Measurements from ENCODE around the gene CNN1.
A peak's percentile ranks its signal among the peaks of the same experiment; 100 is the strongest.

Gene CNN1
- total RNA-seq = 0 to 1.7 (median 0) reads per million in 17 experiments

- DNase-seq = no peak
These were observed at the start of gene CNN1 for GRCh38 chr19:11538232-11539036. Gene CNN1 (plus strand): TSS chr19:11538851. CDS start chr19:11538928, 77 bp downstream.

DNA sequence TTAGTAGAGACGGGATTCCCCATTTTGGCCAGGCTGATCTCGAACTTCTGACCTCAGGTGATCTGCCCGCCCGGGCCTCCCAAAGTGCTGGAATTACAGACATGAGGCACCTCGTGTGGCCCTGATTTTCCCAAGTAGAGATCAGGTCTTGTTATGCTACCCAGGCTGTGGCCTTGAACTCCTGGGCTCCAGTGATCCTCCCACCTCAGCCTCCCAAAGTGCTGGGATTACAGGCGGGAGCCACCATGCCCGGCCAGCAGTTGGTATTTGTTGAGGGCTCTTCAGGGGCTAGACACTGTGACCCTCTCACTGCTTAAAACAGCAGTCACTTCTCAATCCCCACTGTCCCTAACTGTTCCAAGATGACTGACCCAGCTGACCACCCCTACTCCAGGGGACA is 49.3 kb upstream of the CNN1 start:
- DNase-seq = no peak

DNA sequence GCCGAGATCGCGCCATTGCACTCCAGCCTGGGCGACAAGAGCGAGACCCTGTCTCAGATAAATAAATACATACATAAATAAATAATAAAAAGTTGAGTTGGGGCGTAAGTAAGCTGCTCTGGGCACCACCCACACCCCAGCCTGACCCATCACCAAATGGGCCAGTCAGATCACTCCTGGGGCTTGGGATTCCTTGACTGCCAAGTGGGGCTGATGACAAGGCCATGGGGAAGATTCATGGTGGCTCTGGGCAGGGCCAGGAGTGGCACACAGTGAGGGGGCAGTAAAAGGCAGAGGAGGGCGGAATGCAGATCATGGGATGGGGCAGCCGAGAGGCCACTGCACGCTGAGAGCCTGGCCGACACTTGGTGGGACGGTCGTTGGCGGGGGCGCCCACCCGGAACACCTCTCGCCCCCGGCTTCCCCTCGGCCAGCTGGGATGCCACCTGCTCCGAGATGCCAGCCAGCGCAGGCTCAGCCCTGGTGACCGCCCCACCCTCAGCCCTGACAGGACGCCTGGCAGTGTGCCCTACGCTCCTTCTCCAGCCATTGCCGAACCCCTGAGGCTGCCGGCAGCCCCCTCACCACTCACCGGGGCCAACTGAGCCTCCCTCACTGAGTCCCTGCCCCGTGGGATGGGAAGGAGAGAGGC is 43.9 kb upstream of the CNN1 start:
- DNase-seq = no peak

DNA sequence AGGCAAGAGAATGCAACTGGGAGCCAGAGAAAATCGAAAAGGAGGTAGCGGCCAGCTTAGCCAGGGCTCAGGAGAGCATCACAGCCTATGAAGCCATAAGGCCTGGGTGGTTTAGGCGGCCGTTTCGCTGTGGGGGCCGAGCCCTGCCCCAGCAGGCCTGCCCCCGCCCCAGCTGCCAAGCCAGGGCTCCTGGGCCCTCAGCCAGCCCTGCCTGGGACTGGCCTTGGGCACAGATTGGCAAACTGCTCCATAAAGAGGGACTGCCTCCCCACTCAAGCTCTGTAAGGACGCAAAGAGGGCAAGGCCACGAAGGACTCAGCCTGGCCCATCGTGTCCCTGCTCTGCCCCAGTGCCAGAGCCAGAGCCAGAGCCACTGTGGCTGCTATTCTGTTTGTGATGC is 43.2 kb upstream of the CNN1 start:
- no peak for DNase-seq

DNA sequence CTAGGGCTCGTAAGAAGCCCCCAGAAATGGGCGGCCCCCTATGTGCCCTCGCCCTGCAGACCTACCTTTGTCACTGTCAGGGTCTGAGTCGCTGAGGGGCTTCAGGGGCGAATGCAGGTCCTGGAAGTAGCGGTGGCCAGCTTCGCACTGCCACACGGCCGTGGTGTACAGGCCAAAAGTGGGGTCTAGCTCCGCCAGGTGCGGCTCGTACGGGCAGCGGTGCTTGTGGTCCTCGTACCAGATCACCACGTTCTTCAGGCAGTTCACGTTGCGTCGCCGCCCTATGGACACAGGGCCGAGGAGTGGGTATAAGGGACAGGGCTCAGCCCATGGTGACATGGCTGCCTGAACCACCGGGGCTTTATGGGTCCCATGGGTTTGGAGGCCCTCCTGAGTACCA is 42.8 kb upstream of the CNN1 start:
- no peak for DNase-seq

DNA sequence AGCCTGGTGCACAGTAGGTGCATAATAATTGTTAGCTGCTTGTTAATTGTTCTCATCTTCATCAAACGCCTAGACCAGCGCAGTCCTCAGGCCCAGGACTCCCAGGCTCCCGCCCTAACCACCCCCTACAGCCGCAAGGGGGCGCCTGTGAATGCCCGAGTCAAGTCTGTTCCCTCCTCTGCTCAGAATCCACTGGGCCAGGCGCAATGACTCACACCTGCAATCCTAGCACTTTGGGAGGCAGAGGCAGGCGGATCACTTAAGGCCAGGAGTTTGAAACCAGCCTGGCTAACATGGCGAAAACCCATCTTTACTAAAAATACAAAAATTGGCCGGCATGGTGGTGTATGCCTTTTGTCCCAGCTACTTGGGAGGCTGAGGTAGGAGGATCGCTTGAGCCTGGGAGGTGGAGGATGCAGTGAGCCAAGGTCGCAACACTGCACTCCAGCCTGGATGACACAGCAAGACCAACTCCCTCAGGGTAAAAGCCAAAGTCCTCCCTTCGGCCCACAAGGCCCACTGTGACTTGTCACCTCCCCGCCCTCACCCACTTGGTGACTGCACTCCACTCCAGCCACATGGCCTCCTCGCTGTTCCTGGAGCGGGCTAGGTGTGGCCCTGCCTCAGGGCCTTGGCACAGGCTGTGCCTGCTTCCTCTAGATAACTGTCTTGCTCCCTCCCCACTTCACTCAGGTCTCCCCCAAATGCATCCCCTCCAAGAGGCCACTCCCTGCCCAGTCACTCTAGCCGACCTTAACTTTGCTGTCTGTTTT is 42.1 kb upstream of the CNN1 start:
- DNase-seq = peak; percentile 69 to 83 (median 70)

DNA sequence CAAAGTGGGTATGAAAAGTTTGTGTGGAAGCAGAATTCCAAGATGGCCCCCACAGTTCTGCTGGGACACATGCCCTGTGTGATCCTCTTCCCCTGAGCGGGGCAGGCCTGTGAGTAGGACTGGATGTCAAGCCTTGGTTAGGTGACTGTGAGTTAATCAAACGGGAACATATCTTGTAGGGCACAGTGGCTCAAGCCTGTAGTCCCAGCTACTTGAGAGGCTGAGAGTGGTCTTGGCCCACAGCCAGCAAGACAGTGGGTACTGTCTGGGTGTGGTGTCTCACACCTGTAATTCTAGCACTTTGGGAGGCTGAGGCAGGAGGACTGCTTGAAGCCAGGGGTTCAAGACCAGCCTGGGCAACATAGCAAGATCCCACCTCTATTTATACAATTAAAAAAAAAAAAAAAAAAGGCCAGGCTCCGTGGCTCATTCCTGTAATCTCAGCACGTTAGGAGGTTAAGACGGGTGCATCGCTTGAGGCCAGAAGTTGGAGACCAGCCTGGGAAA is 39.4 kb upstream of the CNN1 start:
- DNase-seq = no peak

DNA sequence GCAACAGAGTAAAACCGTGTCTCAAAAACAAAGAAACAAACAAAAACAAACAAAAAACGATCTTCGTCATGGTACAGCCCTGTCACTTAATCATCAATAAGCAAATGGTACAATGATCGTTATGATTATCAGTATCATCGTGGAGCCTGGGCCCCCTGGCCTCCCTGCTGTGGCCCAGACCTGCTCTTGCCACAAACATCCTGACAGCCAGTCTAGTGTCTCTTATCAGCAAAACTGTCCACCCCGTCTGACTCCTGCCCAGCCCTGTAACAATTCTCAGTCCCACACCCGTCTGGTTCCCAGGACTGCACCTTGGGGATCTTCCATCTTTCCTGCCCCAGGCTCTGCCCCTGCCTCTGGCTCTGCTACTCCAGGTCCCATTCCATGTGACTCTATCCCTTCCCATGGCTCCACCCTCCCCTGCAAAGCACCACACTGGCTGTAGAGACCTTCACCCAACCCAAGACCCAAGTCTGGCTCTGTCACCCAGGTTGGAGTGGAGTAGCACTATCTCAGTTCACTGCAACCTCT is 38.7 kb upstream of the CNN1 start:
- DNase-seq = no peak

DNA sequence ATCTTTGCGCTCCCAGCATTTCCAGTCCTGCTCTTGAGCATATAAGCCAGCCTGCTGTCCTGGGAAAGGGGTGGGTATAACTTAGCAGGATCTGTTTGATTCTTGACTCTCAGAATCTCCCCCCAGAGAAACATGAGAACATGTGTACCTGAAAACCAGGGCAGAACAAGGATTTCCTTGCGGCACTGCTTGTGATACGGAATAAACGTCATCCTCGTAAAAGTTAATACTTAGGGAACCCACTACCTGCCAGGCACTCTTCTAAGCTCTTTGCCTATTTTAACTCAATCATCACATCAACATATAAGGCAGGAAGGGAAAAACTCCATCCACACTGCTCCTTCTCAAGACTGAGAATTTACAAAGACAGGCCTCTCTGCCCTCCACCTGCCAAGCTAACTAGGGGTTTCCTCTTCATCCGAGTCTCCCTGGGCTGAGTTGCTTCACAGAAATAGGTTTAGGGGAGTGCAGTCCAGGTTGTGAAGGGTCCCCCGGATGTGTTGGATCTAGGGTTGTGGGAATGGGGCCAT is 34.1 kb upstream of the CNN1 start:
- no peak for DNase-seq

- peak; percentile 93 to 97 (median 94) for DNase-seq
These were observed 33.6 kb upstream of the CNN1 start for GRCh38 chr19:11505032-11505503.

- peak; percentile 96 to 99 (median 98) for DNase-seq
These were observed 33.0 kb upstream of the CNN1 start, which contains the start of gene ZNF653 for GRCh38 chr19:11505504-11506100. Gene ZNF653 (minus strand): TSS chr19:11505839. CDS start chr19:11505786, 53 bp downstream.

DNA sequence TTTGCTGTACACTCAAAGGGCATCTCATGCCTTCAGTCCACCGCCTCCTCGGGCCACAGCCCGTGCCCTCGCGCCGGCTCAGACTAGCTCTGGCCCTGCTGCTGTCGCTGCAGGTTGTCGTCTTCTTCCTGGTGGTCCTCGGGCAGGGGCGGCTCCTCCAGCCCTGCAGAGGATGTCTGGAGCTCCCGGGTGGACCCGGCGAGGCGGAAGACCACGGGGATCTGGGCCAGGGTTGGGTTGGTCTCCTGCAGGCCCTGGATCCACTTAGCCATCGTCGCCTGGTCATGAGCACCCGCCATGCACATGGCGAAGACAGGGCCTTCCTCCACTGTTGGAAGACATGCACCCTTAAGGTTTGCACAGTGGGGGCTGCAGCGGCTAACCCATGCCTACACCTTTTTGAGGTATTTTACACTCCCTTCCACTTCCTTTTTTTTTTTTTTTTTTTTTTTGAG is 32.5 kb upstream of the CNN1 start:
- DNase-seq = no peak

GRCh38 chr19:11506967-11507366 is 31.7 kb upstream of the CNN1 start:
- DNase-seq = no peak

GRCh38 chr19:11507370-11508078 is 31.1 kb upstream of the CNN1 start:
- DNase-seq = no peak

GRCh38 chr19:11510444-11510843 is 28.2 kb upstream of the CNN1 start:
- no peak for DNase-seq

DNA sequence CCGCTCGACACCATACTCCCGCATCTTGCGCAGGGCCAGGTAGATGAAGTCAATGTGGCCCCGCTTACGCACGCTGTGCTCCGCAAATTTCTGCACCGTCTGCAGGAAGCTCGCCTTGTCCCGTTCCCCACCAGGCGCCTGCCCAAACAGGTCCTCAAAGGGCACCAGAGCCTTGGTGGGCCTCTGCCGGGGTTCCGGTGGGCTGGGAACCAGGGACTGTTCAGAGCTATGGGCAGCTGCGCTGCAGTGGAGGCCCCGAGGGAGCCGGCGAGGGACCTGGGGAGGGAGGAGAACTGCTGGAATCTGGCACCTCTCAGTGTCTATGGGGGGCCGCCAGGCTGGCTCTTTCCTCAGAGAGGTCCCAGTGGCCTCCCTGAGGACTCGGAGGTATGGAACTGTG is 24.7 kb upstream of the CNN1 start:
- no peak for DNase-seq

DNA sequence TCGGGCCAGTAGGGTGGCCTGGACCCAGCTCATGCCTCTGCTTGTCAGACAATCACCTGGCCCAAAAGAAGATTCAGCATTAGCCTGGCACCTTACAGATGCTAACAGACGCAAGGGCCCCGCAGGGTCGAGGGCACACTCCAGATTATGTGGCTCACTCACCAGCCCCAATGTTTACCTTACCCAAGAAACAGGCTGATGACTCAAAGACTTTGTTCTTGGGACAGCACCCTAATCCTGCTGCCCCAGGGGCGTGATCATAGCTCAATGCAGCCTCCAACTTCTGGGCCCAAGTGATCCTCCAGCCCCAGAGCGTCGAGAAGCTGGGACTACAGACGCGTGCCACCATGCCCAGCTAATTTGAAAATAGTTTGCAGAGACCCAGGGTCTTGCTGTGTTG is 19.5 kb upstream of the CNN1 start:
- DNase-seq = no peak

DNA sequence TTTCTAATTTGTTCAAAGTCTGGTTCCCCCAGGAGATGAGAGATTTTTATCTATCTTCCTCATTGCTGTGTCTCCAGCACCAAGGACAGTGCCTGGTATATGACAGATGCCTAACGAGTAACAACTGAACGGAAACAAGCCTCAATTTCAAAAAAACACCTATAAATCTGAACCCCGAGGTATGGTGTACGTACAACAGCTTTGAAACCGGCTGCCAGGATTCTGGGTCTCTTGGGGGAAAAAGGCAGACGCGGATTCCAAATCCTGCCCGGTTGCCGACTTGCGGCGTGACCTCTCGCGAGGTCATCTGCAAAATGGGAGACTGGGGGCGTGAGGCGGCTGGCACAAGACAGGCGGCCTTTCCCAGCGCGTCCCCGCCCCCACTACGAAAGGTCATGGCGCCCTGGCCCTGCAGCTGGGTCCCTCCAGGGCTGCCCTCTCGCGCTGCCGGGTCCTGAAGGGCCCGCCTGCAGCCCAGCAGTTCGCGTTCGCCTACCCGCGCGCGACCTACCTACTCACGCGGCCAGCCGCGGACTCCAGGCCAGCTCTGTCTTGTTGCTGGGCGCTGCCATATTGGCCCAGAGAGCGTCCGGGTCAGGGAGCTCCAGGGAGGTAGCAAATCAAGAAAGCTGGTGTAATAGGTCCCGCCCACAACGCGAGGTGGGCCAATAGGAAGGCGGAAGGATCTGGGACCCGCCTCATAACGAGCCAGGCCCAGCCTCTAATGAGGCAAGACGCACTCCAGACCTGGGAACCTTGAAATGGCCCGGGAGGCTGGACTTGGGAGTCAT is 9.9 kb upstream of the CNN1 start, which contains the start of gene ECSIT:
Gene ECSIT (minus strand): TSS at position 584 of the 791 bp plus-strand sequence. CDS start 9,964 bp downstream, outside the sequence.
- DNase-seq = peak; percentile 98 to 99 (median 99)

DNA sequence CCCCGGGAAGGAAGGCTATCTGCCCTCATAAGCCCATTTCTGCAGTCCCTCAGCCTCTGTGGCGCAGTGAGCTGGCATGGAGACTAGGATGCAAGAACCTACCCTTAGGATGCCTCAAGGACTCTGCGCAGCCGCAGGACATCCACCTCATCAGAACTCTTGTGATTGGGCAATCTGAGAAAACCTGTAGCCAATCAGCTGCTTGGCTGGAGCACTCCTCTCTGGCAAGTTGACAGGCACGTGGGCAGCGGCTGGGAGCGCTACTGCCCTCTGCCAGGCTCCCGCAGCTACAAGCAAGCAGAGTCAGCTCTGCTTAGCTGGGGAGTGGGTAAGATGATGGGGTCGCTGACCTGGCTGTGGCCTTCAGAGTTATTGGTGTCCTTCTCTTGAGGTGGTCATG is 8.2 kb upstream of the CNN1 start:
- DNase-seq = peak; percentile 59 to 78 (median 69)

- DNase-seq = peak in 3 of 4 experiments; percentile 14 to 28 (median 19)
These were observed 4.1 kb upstream of the CNN1 start for GRCh38 chr19:11534538-11534937.
